B cell (primary cell): ENCODE measurements around the gene TEX52. TPM values are rescaled to one million over a fixed set of nuclear protein-coding genes. Genes with fewer than 3 reads are reported as not detected.

Source experiments
- ATAC-seq: fragments of 200-7000 bp; cut with Tn5 transposase; one replicate; pipeline ENCODE4 v1.10.0; 2021; ENCODE audit warnings: low read depth, mild to moderate bottlenecking, moderate number of reproducible peaks, moderate library complexity
- CTCF ChIA-PET: fragments of 350-600 bp; sonication (Branson Sonifier 250); formaldehyde crosslinking; loops from one replicate; lab custom pipeline; 2021; ENCODE audit warnings: antibody characterized with exemption, inconsistent platforms; lab: Charles Lee
- POLR2A ChIA-PET: fragments of 350-600 bp; sonication (Branson Sonifier 250); formaldehyde crosslinking; loops from one replicate; lab custom pipeline; 2021; ENCODE audit warnings: antibody characterized with exemption; lab: Charles Lee
- DNase-seq: peaks from one replicate; pipeline ENCODE4 v3.0.0; 2013
- H2AFZ ChIP-seq: 2 replicates; pipeline ENCODE4 v1.6.1; 2012; ENCODE audit warnings: mild to moderate bottlenecking, low read depth, low read length; ENCODE audit not compliant: insufficient read depth, poor library complexity, severe bottlenecking
- H3K27ac ChIP-seq, 2 donors: 1 replicate in 1 of 2; 2 replicates in 1 of 2; pipeline ENCODE4 v1.5.1; 2012 to 2013; ENCODE audit warnings: low read length in 2 of 2, mild to moderate bottlenecking in 2 of 2, moderate library complexity in 1 of 2
- H3K27me3 ChIP-seq, 4 experiments: fragments of 200-600 bp in 1 of 4; sonication (generic) in 1 of 4; replicated peaks in 1 of 4; 1 replicate in 2 of 4; 2 replicates in 2 of 4; pipeline versions ENCODE4 v1.6.1 to v1.7.0; 2013 to 2016; ENCODE audit warnings: low read length in 3 of 4, mild to moderate bottlenecking in 2 of 4, mixed read lengths in 1 of 4, moderate library complexity in 1 of 4; ENCODE audit not compliant: insufficient read depth in 4 of 4, control insufficient read depth in 3 of 4; ENCODE audit errors: control extremely low read depth in 1 of 4
- H3K36me3 ChIP-seq, 2 experiments: replicated peaks in 1 of 2; 1 replicate in 1 of 2; 2 replicates in 1 of 2; pipeline versions ENCODE4 v1.6.1 to v1.7.1; 2013; ENCODE audit warnings: low read length in 1 of 2; ENCODE audit not compliant: insufficient read depth in 2 of 2, control insufficient read depth in 1 of 2; ENCODE audit errors: control extremely low read depth in 1 of 2, extremely low read depth in 1 of 2
- H3K4me1 ChIP-seq, 2 donors: fragments of 200-600 bp in 1 of 2; sonication (generic) in 1 of 2; 1 replicate in 1 of 2; 2 replicates in 1 of 2; pipeline versions ENCODE4 v1.5.1 to v1.6.1; 2013 to 2017; ENCODE audit warnings: low read length in 2 of 2; ENCODE audit not compliant: control insufficient read depth in 2 of 2, insufficient read depth in 2 of 2
- H3K4me2 ChIP-seq: replicated peaks from 2 replicates; pipeline ENCODE3; 2012; ENCODE audit warnings: mild to moderate bottlenecking, low read depth, low read length; ENCODE audit not compliant: poor library complexity, severe bottlenecking
- H3K4me3 ChIP-seq, 5 experiments: fragments of 200-600 bp in 1 of 5; sonication (generic) in 1 of 5; 1 replicate in 3 of 5; 2 replicates in 2 of 5; pipeline versions ENCODE4 v1.5.1 to v1.7.0; 2011 to 2016; ENCODE audit warnings: low read length in 4 of 5, mild to moderate bottlenecking in 4 of 5, low read depth in 2 of 5, control low read depth in 1 of 5, moderate library complexity in 1 of 5; ENCODE audit not compliant: insufficient read depth in 1 of 5; ENCODE audit errors: control extremely low read depth in 1 of 5, extremely low read depth in 1 of 5
- H3K79me2 ChIP-seq: fragments of 200-600 bp; sonication (generic); one replicate; pipeline ENCODE4 v1.6.0; 2016; ENCODE audit warnings: low read length; ENCODE audit not compliant: control insufficient read depth, insufficient read depth
- H3K9ac ChIP-seq: fragments of 200-600 bp; sonication (generic); 2 replicates; pipeline ENCODE4 v1.6.1; 2017; ENCODE audit warnings: mild to moderate bottlenecking, low read length, moderate library complexity
- H3K9me3 ChIP-seq, 3 donors: one replicate each; pipeline versions ENCODE4 v1.6.1 to v1.7.1; 2013; ENCODE audit warnings: low read length in 2 of 3; ENCODE audit not compliant: control insufficient read depth in 2 of 3, insufficient read depth in 1 of 3; ENCODE audit errors: control extremely low read depth in 1 of 3
- H4K20me1 ChIP-seq: 2 replicates; pipeline ENCODE4 v1.6.0; 2012; ENCODE audit warnings: mild to moderate bottlenecking, low read length; ENCODE audit not compliant: insufficient read depth, control insufficient read depth, poor library complexity, severe bottlenecking
- H3K27ac Mint-ChIP-seq: one replicate; pipeline ENCODE4 v1.8.0; 2021; ENCODE audit warnings: mixed read lengths
- H3K27me3 Mint-ChIP-seq: one replicate; pipeline ENCODE4 v1.8.0; 2021; ENCODE audit warnings: mixed read lengths
- H3K4me1 Mint-ChIP-seq: one replicate; pipeline ENCODE4 v1.8.0; 2021; ENCODE audit warnings: mixed read lengths
- H3K4me3 Mint-ChIP-seq: one replicate; pipeline ENCODE4 v1.8.0; 2021; ENCODE audit warnings: mixed read lengths
- H3K9me3 Mint-ChIP-seq: one replicate; pipeline ENCODE4 v1.8.0; 2022; ENCODE audit warnings: mixed read lengths; ENCODE audit not compliant: insufficient read depth
- EZH2 ChIP-seq: IDR thresholded peaks from 2 replicates; pipeline ENCODE4 v1.6.1; 2012; ENCODE audit warnings: borderline replicate concordance, low read depth, mild to moderate bottlenecking, moderate library complexity, low read length; ENCODE audit not compliant: insufficient read depth, poor library complexity, severe bottlenecking
- WGBS: methylation state at CpG from one replicate; pipeline ENCODE4 v1.1.5; 2013; ENCODE audit warnings: missing lambda C conversion rate; ENCODE audit not compliant: insufficient coverage; 5-methylcytosine and 5-hydroxymethylcytosine counted together
- intact Hi-C: fragments of 100-400 bp; cut with micrococcal nuclease; formaldehyde crosslinking; loops from one replicate; pipeline ENCODE4 v1.10.0; 2022
- polyA plus RNA-seq: library from polyadenylated mRNA; depleted of rRNA; stranded (reverse); fragments of >200 nt; gene quantifications from 2 replicates; pipeline ENCODE4 v1.2.3, GENCODE V29; 2012
- total RNA-seq, 2 donors: library from RNA; stranded (reverse); fragments of 120-200 nt in 1 of 2; gene quantifications; 1 replicate in 1 of 2; 2 replicates in 1 of 2; pipeline versions ENCODE4 v1.2.3 to v1.2.4, GENCODE V29; 2013 to 2022
- TF ChIP-seq, protein P1 (sequence below): fragments of 200-600 bp; IDR thresholded peaks from one replicate; pipeline ENCODE4 v1.8.0; 2022; ENCODE audit warnings: antibody characterized with exemption, mild to moderate bottlenecking

The TEX52 gene
- total and polyA plus RNA-seq, 2 donors (not counting 1 experiment from before 2014, with no cell fraction given) = not detected

DNA sequence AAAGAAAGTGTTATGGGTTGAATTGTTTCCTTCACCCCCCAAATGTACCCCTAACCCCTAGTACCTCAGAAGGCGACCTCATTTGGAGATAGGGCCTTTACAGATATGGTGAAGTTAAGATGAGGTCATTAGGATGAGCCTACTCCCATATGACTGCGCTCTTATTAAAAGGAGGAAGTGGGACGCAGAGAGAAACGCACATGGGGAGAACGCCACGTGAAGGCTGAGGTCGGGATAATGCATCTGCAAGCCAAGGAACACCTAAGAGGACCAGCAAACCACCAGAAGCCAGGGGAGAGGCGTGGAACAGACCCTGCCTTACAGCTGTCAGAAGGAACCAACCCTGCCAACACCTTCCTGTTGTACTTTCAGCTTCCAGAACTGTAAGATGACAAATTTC lies 20.3 kb downstream of the TEX52 start:
- Histone ChIP-seq H3K79me2 (no peaks in the 10 kb centered on the region), H3K27me3 (peaks cover 0 to 3% (median 0%) of the 10 kb centered on the region in 4 experiments), H3K36me3 (peaks cover 0 to 18% of the 10 kb centered on the region in 2 experiments), H3K4me2 (no peak overlapping the region), H3K4me3 (no peak overlapping the region), H3K27ac (no peak overlapping the region), H2AFZ (no peak overlapping the region), H3K4me1 (no peaks in the 10 kb centered on the region), H3K9me3 (no peaks in the 10 kb centered on the region), H3K9ac (no peak overlapping the region), H4K20me1 (no peaks in the 10 kb centered on the region)
- TF ChIP-seq, protein P1, sequence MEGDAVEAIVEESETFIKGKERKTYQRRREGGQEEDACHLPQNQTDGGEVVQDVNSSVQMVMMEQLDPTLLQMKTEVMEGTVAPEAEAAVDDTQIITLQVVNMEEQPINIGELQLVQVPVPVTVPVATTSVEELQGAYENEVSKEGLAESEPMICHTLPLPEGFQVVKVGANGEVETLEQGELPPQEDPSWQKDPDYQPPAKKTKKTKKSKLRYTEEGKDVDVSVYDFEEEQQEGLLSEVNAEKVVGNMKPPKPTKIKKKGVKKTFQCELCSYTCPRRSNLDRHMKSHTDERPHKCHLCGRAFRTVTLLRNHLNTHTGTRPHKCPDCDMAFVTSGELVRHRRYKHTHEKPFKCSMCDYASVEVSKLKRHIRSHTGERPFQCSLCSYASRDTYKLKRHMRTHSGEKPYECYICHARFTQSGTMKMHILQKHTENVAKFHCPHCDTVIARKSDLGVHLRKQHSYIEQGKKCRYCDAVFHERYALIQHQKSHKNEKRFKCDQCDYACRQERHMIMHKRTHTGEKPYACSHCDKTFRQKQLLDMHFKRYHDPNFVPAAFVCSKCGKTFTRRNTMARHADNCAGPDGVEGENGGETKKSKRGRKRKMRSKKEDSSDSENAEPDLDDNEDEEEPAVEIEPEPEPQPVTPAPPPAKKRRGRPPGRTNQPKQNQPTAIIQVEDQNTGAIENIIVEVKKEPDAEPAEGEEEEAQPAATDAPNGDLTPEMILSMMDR = no peak
- no peak for TF ChIP-seq EZH2
- POLR2A ChIA-PET = no interaction called here
- Mint-ChIP-seq H3K27ac (no peak overlapping the region), H3K4me1 (peaks cover 3% of the 10 kb centered on the region), H3K4me3 (no peak overlapping the region), H3K27me3 (no peaks in the 10 kb centered on the region), H3K9me3 (no peaks in the 10 kb centered on the region)
- no peak for DNase-seq
- intact Hi-C loops = no loop called here
- ATAC-seq = no peak
- CTCF ChIA-PET = no interaction called here
- 81% methylated on average over 6 of the region's 8 CpGs for WGBS

DNA sequence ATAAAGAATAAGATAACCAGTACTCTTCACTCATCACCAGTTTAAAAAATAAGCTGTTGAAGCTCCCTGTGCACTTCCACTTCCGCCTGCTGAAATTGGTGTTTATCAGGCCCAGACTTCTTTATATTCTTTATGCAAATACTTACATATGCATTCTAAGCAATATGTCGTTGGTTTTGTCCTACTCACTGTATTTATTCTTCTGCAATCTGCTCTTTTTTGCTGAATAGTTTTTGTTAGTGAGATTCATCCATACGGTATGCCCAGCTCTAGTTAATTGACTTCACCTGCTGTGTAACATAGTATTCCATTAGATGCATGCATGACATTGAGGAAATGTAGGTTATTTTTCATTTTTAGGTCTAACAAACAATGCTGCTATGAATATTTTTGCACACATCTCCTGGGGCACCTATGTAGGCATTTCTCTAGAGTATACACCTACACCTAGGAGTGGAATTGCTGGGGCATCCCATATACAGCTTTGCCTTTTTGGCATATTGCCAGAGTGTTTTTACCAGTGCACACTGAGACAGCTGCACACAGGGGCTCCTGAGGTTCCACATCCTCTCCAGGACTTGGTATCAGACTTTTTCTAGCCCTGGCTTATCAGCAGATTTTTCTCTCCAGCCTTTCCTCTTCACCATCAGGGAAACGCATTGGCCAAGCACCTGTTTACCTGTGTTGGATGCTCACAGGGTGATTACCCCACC lies 21.0 kb downstream of the TEX52 start:
- Histone ChIP-seq H2AFZ (no peak overlapping the region), H3K4me2 (no peak overlapping the region), H3K27me3 (peaks cover 0 to 3% (median 0%) of the 10 kb centered on the region in 4 experiments), H4K20me1 (no peaks in the 10 kb centered on the region), H3K4me1 (no peaks in the 10 kb centered on the region), H3K79me2 (no peaks in the 10 kb centered on the region), H3K4me3 (no peak overlapping the region), H3K27ac (no peak overlapping the region), H3K9me3 (no peaks in the 10 kb centered on the region), H3K9ac (no peak overlapping the region), H3K36me3 (peaks cover 0 to 18% of the 10 kb centered on the region in 2 experiments)
- 81% methylated on average over 2 of the region's 4 CpGs for WGBS
- DNase-seq (no peak), ATAC-seq (no peak)
- no peaks in the 10 kb centered on the region for H3K27me3 Mint-ChIP-seq
- CTCF ChIA-PET = no interaction called here
- intact Hi-C loops = no loop called here
- POLR2A ChIA-PET = interaction anchor here (0.6 kb wide), 1 partner anchor 50 kb away, joined by 11 read pairs; no protein-coding TSS in a partner anchor
- H3K4me1 Mint-ChIP-seq = peaks cover 3% of the 10 kb centered on the region
- TF ChIP-seq, protein P1 = no peak
- TF ChIP-seq EZH2 = no peak
- H3K9me3 Mint-ChIP-seq = no peaks in the 10 kb centered on the region
- H3K27ac Mint-ChIP-seq = no peak overlapping the region
- H3K4me3 Mint-ChIP-seq = no peak overlapping the region
